CD14-positive monocyte (primary cell): ENCODE results near the gene UVSSA. TPM values are rescaled to one million over a fixed set of nuclear protein-coding genes. Genes with fewer than 3 reads are reported as not detected.
A peak's percentile ranks its signal among the peaks of the same experiment; 100 is the strongest.

Source experiments
- DNase-seq, 3 donors: peaks; one replicate each; pipeline ENCODE4 v3.0.0-alpha.2; 2011 to 2022
- H2AFZ ChIP-seq: 2 replicates; pipeline ENCODE4 v1.6.0; 2012; ENCODE audit warnings: mild to moderate bottlenecking, low read depth, low read length, inconsistent platforms; ENCODE audit not compliant: insufficient read depth, poor library complexity, severe bottlenecking
- H3K27ac ChIP-seq, 2 donors: 1 replicate in 1 of 2; 2 replicates in 1 of 2; pipeline ENCODE4 v1.5.1; 2012 to 2013; ENCODE audit warnings: low read length in 2 of 2, control low read depth in 1 of 2, inconsistent platforms in 1 of 2, low read depth in 1 of 2, mild to moderate bottlenecking in 1 of 2
- H3K27me3 ChIP-seq, 2 donors: one replicate each; pipeline versions ENCODE4 v1.6.0 to v1.6.1; 2011 to 2013; ENCODE audit warnings: low read length in 2 of 2; ENCODE audit not compliant: control insufficient read depth in 2 of 2, insufficient read depth in 2 of 2
- H3K36me3 ChIP-seq, 2 donors: replicated peaks in 1 of 2; 1 replicate in 1 of 2; 2 replicates in 1 of 2; pipeline versions ENCODE4 v1.5.1 to v1.6.1; 2012 to 2013; ENCODE audit warnings: low read length in 2 of 2, control low read depth in 1 of 2, inconsistent platforms in 1 of 2, mild to moderate bottlenecking in 1 of 2; ENCODE audit not compliant: insufficient read depth in 2 of 2, control insufficient read depth in 1 of 2
- H3K4me1 ChIP-seq, 2 donors: 1 replicate in 1 of 2; 2 replicates in 1 of 2; pipeline versions ENCODE4 v1.5.1 to v1.6.1; 2012 to 2013; ENCODE audit warnings: low read length in 2 of 2, control low read depth in 1 of 2, inconsistent platforms in 1 of 2, mild to moderate bottlenecking in 1 of 2, moderate library complexity in 1 of 2; ENCODE audit not compliant: insufficient read depth in 2 of 2, control insufficient read depth in 1 of 2
- H3K4me2 ChIP-seq: replicated peaks from 2 replicates; pipeline ENCODE3; 2012; ENCODE audit warnings: low read length, moderate library complexity, mild to moderate bottlenecking; ENCODE audit not compliant: poor library complexity, severe bottlenecking; ENCODE audit errors: extremely low read depth
- H3K4me3 ChIP-seq, 3 experiments: fragments of 200-600 bp in 1 of 3; sonication (generic) in 1 of 3; replicated peaks in 1 of 3; 1 replicate in 2 of 3; 2 replicates in 1 of 3; pipeline ENCODE4 v1.5.1; 2011 to 2013; ENCODE audit warnings: low read length in 3 of 3, mild to moderate bottlenecking in 3 of 3, control low read depth in 2 of 3, low read depth in 2 of 3, inconsistent platforms in 1 of 3, moderate library complexity in 1 of 3
- H3K79me2 ChIP-seq: 2 replicates; pipeline ENCODE4 v1.6.0; 2012; ENCODE audit warnings: mild to moderate bottlenecking, control low read depth, inconsistent platforms, low read length, moderate library complexity; ENCODE audit not compliant: insufficient read depth
- H3K9ac ChIP-seq: 2 replicates; pipeline ENCODE4 v1.6.0; 2017; ENCODE audit warnings: low read length, mild to moderate bottlenecking; ENCODE audit not compliant: insufficient read depth, poor library complexity, severe bottlenecking
- H3K9me3 ChIP-seq, 2 donors: replicated peaks in 1 of 2; 1 replicate in 1 of 2; 2 replicates in 1 of 2; pipeline versions ENCODE4 v1.5.1 to v1.6.1; 2012 to 2013; ENCODE audit warnings: low read length in 2 of 2, control low read depth in 1 of 2; ENCODE audit not compliant: control insufficient read depth in 1 of 2, insufficient read depth in 1 of 2
- H4K20me1 ChIP-seq: 2 replicates; pipeline ENCODE4 v1.6.0; 2012; ENCODE audit warnings: mild to moderate bottlenecking, low read length, control low read depth, moderate library complexity; ENCODE audit not compliant: insufficient read depth
- H3K27ac Mint-ChIP-seq, 7 donors: one replicate each; pipeline ENCODE4 v1.8.0; 2020; ENCODE audit warnings: mild to moderate bottlenecking in 7 of 7, mixed read lengths in 7 of 7, moderate library complexity in 6 of 7, inconsistent platforms in 2 of 7
- H3K27me3 Mint-ChIP-seq, 3 donors: one replicate each; pipeline ENCODE4 v1.8.0; 2021 to 2022; ENCODE audit warnings: low read depth in 3 of 3, mild to moderate bottlenecking in 3 of 3, mixed read lengths in 3 of 3, moderate library complexity in 3 of 3, inconsistent platforms in 1 of 3
- H3K36me3 Mint-ChIP-seq, 2 donors: one replicate each; pipeline ENCODE4 v1.8.0; 2020; ENCODE audit warnings: mixed read lengths in 2 of 2, inconsistent platforms in 1 of 2, mild to moderate bottlenecking in 1 of 2
- H3K4me1 Mint-ChIP-seq: one replicate; pipeline ENCODE4 v1.8.0; 2020; ENCODE audit warnings: mild to moderate bottlenecking, mixed read lengths
- H3K4me3 Mint-ChIP-seq, 2 donors: one replicate each; pipeline ENCODE4 v1.8.0; 2020; ENCODE audit warnings: mild to moderate bottlenecking in 2 of 2, mixed read lengths in 2 of 2, moderate library complexity in 1 of 2
- H3K9me3 Mint-ChIP-seq, 7 donors: one replicate each; pipeline ENCODE4 v1.8.0; 2020 to 2022; ENCODE audit warnings: mixed read lengths in 7 of 7, mild to moderate bottlenecking in 6 of 7, moderate library complexity in 6 of 7, inconsistent platforms in 2 of 7
- CTCF ChIP-seq: fragments of 200-600 bp; IDR thresholded peaks from one replicate; pipeline ENCODE4 v1.8.0; 2022; ENCODE audit warnings: antibody characterized with exemption, mild to moderate bottlenecking
- WGBS: methylation state at CpG from one replicate; pipeline ENCODE4 v1.1.5; 2013; ENCODE audit warnings: missing lambda C conversion rate; ENCODE audit not compliant: insufficient coverage; 5-methylcytosine and 5-hydroxymethylcytosine counted together
- intact Hi-C, 2 donors: fragments of 100-400 bp; cut with micrococcal nuclease; formaldehyde crosslinking; loops; one replicate each; pipeline versions ENCODE4 v1.15.0 to v1.15.1; 2023
- polyA plus RNA-seq, 3 donors: library from polyadenylated mRNA; depleted of rRNA in 1 of 3; unstranded in 2 of 3; stranded (reverse) in 1 of 3; fragments of 300-500 nt in 2 of 3; fragments of >200 nt in 1 of 3; fragmentation: Illumina TruSeq in 2 of 3; gene quantifications; 1 replicate in 2 of 3; 2 replicates in 1 of 3; pipeline ENCODE4 v1.2.3, GENCODE V29; 2012 to 2021

The UVSSA gene
- polyA plus RNA-seq, 3 donors = 2.6 to 54.0 (median 4.8) TPM

GRCh38 chr4:1404573-1405253 lies 57.7 kb downstream of the UVSSA start:
- no peaks in the 10 kb centered on the region for H3K79me2 ChIP-seq
- H3K9ac ChIP-seq = no peak overlapping the region
- no peak for DNase-seq
- H3K4me2 ChIP-seq = no peak overlapping the region
- intact Hi-C loops = no loop called here
- WGBS = 9% methylated on average over 46 of the region's 54 CpGs
- H3K27me3 Mint-ChIP-seq = peaks cover 71 to 96% (median 80%) of the 10 kb centered on the region in 3 donors
- TF ChIP-seq CTCF = no peak
- H3K4me3 Mint-ChIP-seq = peak overlapping the region in 1 of 2 donors; percentile 78
- no peak overlapping the region for H3K4me3 ChIP-seq
- H4K20me1 ChIP-seq = no peaks in the 10 kb centered on the region
- H3K4me1 ChIP-seq = no peaks in the 10 kb centered on the region
- H3K4me1 Mint-ChIP-seq = no peaks in the 10 kb centered on the region
- peaks cover 0 to 4% of the 10 kb centered on the region in 2 donors for H3K36me3 Mint-ChIP-seq
- H3K9me3 Mint-ChIP-seq = peaks cover 1 to 46% (median 23%) of the 10 kb centered on the region in 7 donors
- no peaks in the 10 kb centered on the region for H3K36me3 ChIP-seq
- no peak overlapping the region for H3K27ac Mint-ChIP-seq
- H2AFZ ChIP-seq = no peak overlapping the region
- H3K27ac ChIP-seq = no peak overlapping the region
- peaks cover 40 to 80% of the 10 kb centered on the region in 2 donors for H3K27me3 ChIP-seq
- peaks cover 10 to 28% of the 10 kb centered on the region in 2 donors for H3K9me3 ChIP-seq

GRCh38 chr4:1405254-1405635 lies 58.2 kb downstream of the UVSSA start:
- H3K9me3 ChIP-seq = peaks cover 5 to 29% of the 10 kb centered on the region in 2 donors
- no peak overlapping the region for H3K4me3 ChIP-seq
- H3K79me2 ChIP-seq = no peaks in the 10 kb centered on the region
- no peaks in the 10 kb centered on the region for H3K4me1 ChIP-seq
- TF ChIP-seq CTCF = no peak
- no peak overlapping the region for H2AFZ ChIP-seq
- no peak overlapping the region for H3K9ac ChIP-seq
- Mint-ChIP-seq H3K4me3 (peak overlapping the region; percentile 37 to 78), H3K27me3 (peaks cover 74 to 96% (median 81%) of the 10 kb centered on the region in 3 donors), H3K36me3 (peaks cover 0 to 4% of the 10 kb centered on the region in 2 donors), H3K27ac (no peak overlapping the region), H3K9me3 (peaks cover 0 to 41% (median 17%) of the 10 kb centered on the region in 7 donors), H3K4me1 (no peaks in the 10 kb centered on the region)
- H3K27me3 ChIP-seq = peaks cover 40 to 80% of the 10 kb centered on the region in 2 donors
- no peaks in the 10 kb centered on the region for H3K36me3 ChIP-seq
- DNase-seq = no peak
- no peaks in the 10 kb centered on the region for H4K20me1 ChIP-seq
- intact Hi-C loops = no loop called here
- no peak overlapping the region for H3K4me2 ChIP-seq
- H3K27ac ChIP-seq = no peak overlapping the region
- 4% methylated on average over 18 of the region's 26 CpGs for WGBS
